ENCODE measurements around the gene MRNIP. TPM values are rescaled to one million over a fixed set of nuclear protein-coding genes. Genes with fewer than 3 reads are reported as not detected.

MRNIP gene
- total RNA-seq, 3 donors from 2014 or later (not counting 1 experiment from before 2014, with no cell fraction given) = 19.7 to 40.2 (median 25.4) TPM

GRCh38 chr5:179893958-179894895 lies 35.6 kb upstream of the MRNIP start:
- Histone ChIP-seq H3K36me3 (ENCODE audit: control insufficient read depth, insufficient read depth, low read length) (peaks cover 67% of the 10 kb centered on the region), H3K27ac (ENCODE audit: low read length) (no peak overlapping the region), H3K4me1 (ENCODE audit: control insufficient read depth, insufficient read depth, low read length) (no peaks in the 10 kb centered on the region), H3K4me3 (ENCODE audit: low read length) (no peak overlapping the region), H3K9me3 (ENCODE audit: control insufficient read depth, insufficient read depth, low read length) (no peaks in the 10 kb centered on the region), H3K27me3 (ENCODE audit: control insufficient read depth, insufficient read depth, low read length) (no peaks in the 10 kb centered on the region)
- H3K27ac Mint-ChIP-seq = no peak overlapping the region
- intact Hi-C loops (cut with micrococcal nuclease) = no loop called here
- no peak overlapping the region for H3K4me3 Mint-ChIP-seq
- no peak for TF ChIP-seq CTCF (IDR thresholded peaks at IDR 0.05)
- no peaks in the 10 kb centered on the region for H3K27me3 Mint-ChIP-seq (ENCODE audit: low read depth in 2 of 2)
- H3K4me1 Mint-ChIP-seq = no peaks in the 10 kb centered on the region
- WGBS (ENCODE audit: insufficient coverage) = 97% methylated on average over 26 of the region's 26 CpGs
- H3K36me3 Mint-ChIP-seq = no peaks in the 10 kb centered on the region
- no peak for ATAC-seq
- DNase-seq = no peak
- no peaks in the 10 kb centered on the region for H3K9me3 Mint-ChIP-seq

- no peak overlapping the region for H3K27ac ChIP-seq (ENCODE audit: low read length)
These were observed 34.7 kb upstream of the MRNIP start for GRCh38 chr5:179893076-179893957.

GRCh38 chr5:179892255-179892654 lies 33.6 kb upstream of the MRNIP start:
- Mint-ChIP-seq H3K27me3 (ENCODE audit: low read depth in 2 of 2) (no peaks in the 10 kb centered on the region), H3K9me3 (no peaks in the 10 kb centered on the region), H3K4me3 (no peak overlapping the region), H3K36me3 (peaks cover 5% of the 10 kb centered on the region), H3K27ac (no peak overlapping the region), H3K4me1 (no peaks in the 10 kb centered on the region)
- ATAC-seq (no peak), DNase-seq (no peak)
- Histone ChIP-seq H3K27me3 (ENCODE audit: control insufficient read depth, insufficient read depth, low read length) (no peaks in the 10 kb centered on the region), H3K4me3 (ENCODE audit: low read length) (no peak overlapping the region), H3K4me1 (ENCODE audit: control insufficient read depth, insufficient read depth, low read length) (no peaks in the 10 kb centered on the region), H3K36me3 (ENCODE audit: control insufficient read depth, insufficient read depth, low read length) (peaks cover 62% of the 10 kb centered on the region), H3K9me3 (ENCODE audit: control insufficient read depth, insufficient read depth, low read length) (no peaks in the 10 kb centered on the region), H3K27ac (ENCODE audit: low read length) (no peak overlapping the region)
- intact Hi-C loops (cut with micrococcal nuclease) = no loop called here
- no peak for TF ChIP-seq CTCF (IDR thresholded peaks at IDR 0.05)
- 81% methylated on average over 5 of the region's 5 CpGs for WGBS (ENCODE audit: insufficient coverage)

More at GRCh38 chr5:179893076-179893957, 34.7 kb upstream of the MRNIP start:
- H3K36me3 Mint-ChIP-seq = no peaks in the 10 kb centered on the region
- no peak for DNase-seq
- H3K36me3 ChIP-seq (ENCODE audit: control insufficient read depth, insufficient read depth, low read length) = peaks cover 64% of the 10 kb centered on the region
- TF ChIP-seq CTCF (IDR thresholded peaks at IDR 0.05) = no peak
- intact Hi-C loops (cut with micrococcal nuclease) = no loop called here
- H3K4me3 ChIP-seq (ENCODE audit: low read length) = no peak overlapping the region
- no peaks in the 10 kb centered on the region for H3K27me3 Mint-ChIP-seq (ENCODE audit: low read depth in 2 of 2)
- H3K4me3 Mint-ChIP-seq = no peak overlapping the region
- ATAC-seq = no peak
- no peaks in the 10 kb centered on the region for H3K9me3 ChIP-seq (ENCODE audit: control insufficient read depth, insufficient read depth, low read length)
- H3K4me1 Mint-ChIP-seq = no peaks in the 10 kb centered on the region
- H3K27me3 ChIP-seq (ENCODE audit: control insufficient read depth, insufficient read depth, low read length) = no peaks in the 10 kb centered on the region
- H3K4me1 ChIP-seq (ENCODE audit: control insufficient read depth, insufficient read depth, low read length) = no peaks in the 10 kb centered on the region
- no peaks in the 10 kb centered on the region for H3K9me3 Mint-ChIP-seq
- H3K27ac Mint-ChIP-seq = no peak overlapping the region
- 94% methylated on average over 31 of the region's 31 CpGs for WGBS (ENCODE audit: insufficient coverage)
